Small intestine (tissue), 16 donors: ENCODE results near the gene HTR1E. TPM values are rescaled to one million over a fixed set of nuclear protein-coding genes. Genes with fewer than 3 reads are reported as not detected.
"Not testable (repeated sequence)": the region's sequence is repeated elsewhere in the genome, so short reads cannot be mapped to it uniquely, and the experiment has no call there.

ENCODE experiments used
- DNase-seq, 2 donors: peaks; one replicate each; pipeline versions ENCODE4 v3.0.0 to v3.0.0-alpha.2; 2013
- FAIRE-seq: peaks from 2 replicates; lab custom pipeline; 2012; peaks lifted over from hg19 to GRCh38; lab: Jason Lieb, UNC
- H3K27ac ChIP-seq, 3 donors: one replicate each; pipeline ENCODE4 v1.5.1; 2013; ENCODE audit warnings: low read length in 2 of 3, mild to moderate bottlenecking in 2 of 3, control low read depth in 1 of 3, inconsistent platforms in 1 of 3, low read depth in 1 of 3, moderate library complexity in 1 of 3
- H3K27me3 ChIP-seq, 3 donors: one replicate each; pipeline ENCODE4 v1.6.1; 2013; ENCODE audit warnings: low read length in 3 of 3, inconsistent platforms in 1 of 3; ENCODE audit not compliant: control insufficient read depth in 3 of 3, insufficient read depth in 3 of 3
- H3K36me3 ChIP-seq, 3 donors: one replicate each; pipeline ENCODE4 v1.6.1; 2013; ENCODE audit warnings: low read length in 3 of 3, inconsistent platforms in 1 of 3, low read depth in 1 of 3, mild to moderate bottlenecking in 1 of 3, moderate library complexity in 1 of 3; ENCODE audit not compliant: control insufficient read depth in 3 of 3, insufficient read depth in 2 of 3
- H3K4me1 ChIP-seq, 3 donors: one replicate each; pipeline ENCODE4 v1.6.1; 2013; ENCODE audit warnings: low read length in 2 of 3, inconsistent platforms in 1 of 3, low read depth in 1 of 3, mild to moderate bottlenecking in 1 of 3, moderate library complexity in 1 of 3; ENCODE audit not compliant: control insufficient read depth in 3 of 3, insufficient read depth in 2 of 3
- H3K4me3 ChIP-seq, 3 donors: one replicate each; pipeline ENCODE4 v1.5.1; 2013; ENCODE audit warnings: low read length in 3 of 3, control low read depth in 1 of 3, inconsistent platforms in 1 of 3, low read depth in 1 of 3, mild to moderate bottlenecking in 1 of 3, moderate library complexity in 1 of 3
- H3K9me3 ChIP-seq, 2 donors: one replicate each; pipeline ENCODE4 v1.6.1; 2013; ENCODE audit warnings: low read depth in 1 of 2, low read length in 1 of 2; ENCODE audit not compliant: control insufficient read depth in 2 of 2, insufficient read depth in 1 of 2
- WGBS, 3 donors: extraction: QIAGEN DNeasy Blood & Tissue Kit; methylation state at CpG; one replicate each; pipeline ENCODE4 v1.1.7; 2013; 5-methylcytosine and 5-hydroxymethylcytosine counted together
- long read RNA-seq, 10 donors: transcript quantifications; one replicate each; lab custom pipeline, GENCODE V29; 2026
- polyA plus RNA-seq, 4 donors: library from polyadenylated mRNA; stranded (reverse) in 3 of 4; unstranded in 1 of 4; fragments of 200-250 nt in 3 of 4; fragments of 120-200 nt in 1 of 4; gene quantifications; one replicate each; pipeline versions ENCODE4 v1.2.1 to v1.2.3, GENCODE V29; 2013
- donor health status: healthy with polysubstance abuse.
- donor health status: control.
- donor health status: control.
- donor health status: Bipolar disorder and iron deficiency.
- donor health status: healthy.

The HTR1E gene, protein sequence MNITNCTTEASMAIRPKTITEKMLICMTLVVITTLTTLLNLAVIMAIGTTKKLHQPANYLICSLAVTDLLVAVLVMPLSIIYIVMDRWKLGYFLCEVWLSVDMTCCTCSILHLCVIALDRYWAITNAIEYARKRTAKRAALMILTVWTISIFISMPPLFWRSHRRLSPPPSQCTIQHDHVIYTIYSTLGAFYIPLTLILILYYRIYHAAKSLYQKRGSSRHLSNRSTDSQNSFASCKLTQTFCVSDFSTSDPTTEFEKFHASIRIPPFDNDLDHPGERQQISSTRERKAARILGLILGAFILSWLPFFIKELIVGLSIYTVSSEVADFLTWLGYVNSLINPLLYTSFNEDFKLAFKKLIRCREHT
- not detected for polyA plus RNA-seq
- long read RNA-seq, donor 1 = 0 reads
- long read RNA-seq, donor 2 = 0 reads
- long read RNA-seq, donor 3 = 0 reads
- long read RNA-seq, donor 4 = 0 reads
- long read RNA-seq, donor 5 = 0 reads
- long read RNA-seq, donor 6 = 0 reads
- long read RNA-seq, donor 7 = 0 reads
- long read RNA-seq, donor 8 = 0 reads
- long read RNA-seq, donor 9 = 0 reads
- long read RNA-seq, donor 10 = 0 reads

DNA sequence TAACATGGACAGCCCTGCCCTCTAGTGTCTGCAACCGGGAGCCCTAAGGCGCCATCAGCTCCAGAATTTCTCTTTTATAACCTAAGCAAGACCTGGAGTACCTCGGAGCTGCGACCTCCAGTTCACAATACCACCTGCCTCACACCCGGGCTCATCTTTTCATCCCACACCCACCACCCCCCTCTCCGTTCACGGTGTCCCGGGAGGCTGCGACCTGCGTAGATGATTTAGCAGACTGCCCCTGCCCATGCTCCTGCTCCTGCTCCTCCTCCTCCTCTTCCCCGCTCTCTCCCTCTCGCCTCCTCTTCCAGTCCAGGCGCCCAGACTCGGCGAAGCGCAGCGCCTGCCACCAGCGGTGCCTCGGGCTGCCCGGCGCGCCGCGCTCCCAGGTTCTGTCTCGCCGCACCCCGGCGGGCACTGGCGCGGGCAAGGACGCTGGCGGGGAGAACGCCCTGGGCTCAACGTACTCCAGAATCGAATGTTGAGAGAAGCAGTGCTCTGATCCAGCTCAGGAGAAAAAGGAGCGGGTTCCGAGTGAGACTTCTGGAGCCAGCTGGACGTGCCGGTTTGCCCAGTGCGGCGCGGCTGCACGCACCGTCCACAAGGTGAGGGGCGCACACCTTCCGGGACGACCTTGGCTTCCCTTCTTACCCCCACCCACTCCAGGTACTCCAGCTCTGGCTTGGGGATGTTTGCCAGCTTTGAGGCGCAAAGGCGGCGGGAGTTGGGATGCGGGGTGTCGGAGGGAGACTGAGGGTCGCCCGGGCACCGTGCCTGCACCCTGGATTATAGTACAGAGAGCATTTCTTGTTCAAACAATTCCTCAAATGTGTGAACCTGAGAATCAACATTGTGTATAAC, at the start of gene HTR1E:
HTR1E (plus strand) TSS at position 310 of the 861 bp plus-strand sequence. CDS start 77,807 bp downstream, outside the sequence.
- H3K27ac ChIP-seq = no peak within 1 kb of the TSS
- H3K27me3 ChIP-seq = peaks cover 3 to 33% (median 11%) of the 10 kb centered on the region in 3 donors
- peak within 1 kb of the TSS in 1 of 3 donors; percentile 28 for H3K4me3 ChIP-seq
- WGBS, 3 donors = 4 to 8% (median 5%) methylated on average over 55 of the region's 55 CpGs
- DNase-seq (peak in 1 of 2 donors; percentile 57), FAIRE-seq (no peak)
- H3K9me3 ChIP-seq = no peaks in the 10 kb centered on the region
- no peaks in the 10 kb centered on the region for H3K36me3 ChIP-seq
- H3K4me1 ChIP-seq = no peaks in the 10 kb centered on the region

GRCh38 chr6:86888301-86888700, 49.0 kb upstream of the HTR1E start:
- DNase-seq (no peak), FAIRE-seq (no peak)
- Histone ChIP-seq H3K27me3 (no peaks in the 10 kb centered on the region), H3K4me3 (no peak overlapping the region), H3K36me3 (no peaks in the 10 kb centered on the region), H3K27ac (no peak overlapping the region), H3K9me3 (peaks cover 0 to 13% of the 10 kb centered on the region in 2 donors), H3K4me1 (no peaks in the 10 kb centered on the region)
- 50 to 52% (median 51%) methylated on average over 4 of the region's 4 CpGs for WGBS, 3 donors

DNA sequence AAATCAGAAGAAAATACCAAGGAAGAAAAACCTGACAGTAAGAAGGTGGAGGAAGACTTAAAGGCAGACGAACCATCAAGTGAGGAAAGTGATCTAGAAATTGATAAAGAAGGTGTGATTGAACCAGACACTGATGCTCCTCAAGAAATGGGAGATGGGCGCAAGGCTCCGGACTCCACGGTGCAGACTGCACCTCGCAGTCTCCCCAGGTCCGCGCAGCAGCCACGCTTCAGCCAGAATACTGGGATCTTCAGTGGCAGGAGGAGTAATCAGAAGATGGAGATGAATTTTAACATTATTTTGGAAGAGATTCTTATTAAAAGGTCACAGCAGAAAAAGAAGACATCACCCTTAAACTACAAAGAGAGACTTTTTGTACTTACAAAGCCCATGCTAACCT, 40.1 kb upstream of the HTR1E start:
- not testable (repeated sequence) for H3K9me3 ChIP-seq

DNA sequence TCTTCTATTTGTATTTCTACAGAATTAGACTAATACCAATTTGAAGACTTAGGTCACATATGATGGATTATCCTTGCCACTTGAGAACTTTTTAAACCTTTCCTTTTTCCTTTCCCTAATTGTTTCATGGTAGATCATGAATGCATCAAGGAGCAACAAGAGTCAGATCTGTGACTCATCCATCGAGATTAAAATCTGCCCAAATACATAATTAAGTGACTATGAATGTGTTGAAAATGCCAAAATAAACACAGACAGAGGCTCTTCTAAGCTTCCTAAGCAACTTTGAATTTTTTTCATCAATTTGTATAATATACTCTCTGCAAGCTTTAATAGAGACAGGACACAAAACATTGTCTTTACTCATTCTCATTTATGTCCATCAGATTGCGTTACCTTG, 23.5 kb upstream of the HTR1E start:
- H3K4me1 ChIP-seq = no peaks in the 10 kb centered on the region
- WGBS, 3 donors = 66 to 79% (median 70%) methylated on average over 2 of the region's 2 CpGs
- no peaks in the 10 kb centered on the region for H3K36me3 ChIP-seq
- H3K9me3 ChIP-seq = no peaks in the 10 kb centered on the region
- H3K27me3 ChIP-seq = no peaks in the 10 kb centered on the region
- no peak overlapping the region for H3K4me3 ChIP-seq
- no peak overlapping the region for H3K27ac ChIP-seq
- FAIRE-seq = no peak
- no peak for DNase-seq

More for the DNA sequence above, 40.1 kb upstream of the HTR1E start:
- 90 to 95% (median 94%) methylated on average over 8 of the region's 8 CpGs for WGBS, 3 donors
- not testable (repeated sequence) for FAIRE-seq, H3K27ac ChIP-seq, DNase-seq, H3K4me3 ChIP-seq, H3K4me1 ChIP-seq, H3K27me3 ChIP-seq, H3K36me3 ChIP-seq

DNA sequence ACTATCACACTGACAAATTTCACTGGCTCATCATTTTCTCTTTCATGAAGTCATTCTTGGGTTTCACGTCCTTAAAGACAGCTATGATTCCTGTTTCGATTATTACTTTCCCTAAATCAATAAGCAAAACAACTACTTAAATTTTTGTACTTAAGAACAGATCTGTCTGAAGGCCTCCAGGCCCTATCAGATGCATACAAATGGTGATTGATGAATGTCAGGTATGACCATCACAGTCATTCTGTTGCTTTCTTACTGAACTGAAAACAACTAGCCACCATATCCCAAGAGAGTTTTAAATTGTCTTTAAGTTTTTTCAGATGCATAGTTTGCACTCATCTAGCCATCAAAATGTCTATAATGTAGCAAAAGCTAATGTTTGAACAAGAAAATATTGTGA, 20.9 kb upstream of the HTR1E start:
- FAIRE-seq (no peak), DNase-seq (no peak)
- no peak overlapping the region for H3K4me3 ChIP-seq
- H3K9me3 ChIP-seq = no peaks in the 10 kb centered on the region
- no peak overlapping the region for H3K27ac ChIP-seq
- H3K36me3 ChIP-seq = no peaks in the 10 kb centered on the region
- no peaks in the 10 kb centered on the region for H3K27me3 ChIP-seq
- no peaks in the 10 kb centered on the region for H3K4me1 ChIP-seq
- 75 to 82% (median 80%) methylated on average over 2 of the region's 2 CpGs for WGBS, 3 donors

DNA sequence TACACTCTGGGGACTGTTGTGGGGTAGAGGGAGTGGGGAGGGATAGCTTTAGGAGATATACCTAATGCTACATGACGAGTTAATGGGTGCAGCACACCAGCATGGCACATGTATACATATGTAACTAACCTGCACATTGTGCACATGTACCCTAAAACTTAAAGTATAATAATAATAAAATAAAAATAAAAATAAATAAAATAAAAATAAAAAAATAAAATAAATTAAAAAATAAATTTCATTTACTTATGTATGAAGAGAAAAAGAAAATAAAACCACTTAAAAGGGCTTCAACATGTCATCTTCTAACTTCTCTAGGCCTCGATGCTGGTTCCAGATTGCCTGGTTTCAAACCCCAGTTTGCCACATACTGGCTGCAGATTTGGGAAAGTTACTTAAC, 10.2 kb upstream of the HTR1E start:
- WGBS, 3 donors = 78 to 91% (median 91%) methylated on average over 2 of the region's 2 CpGs
- not testable (repeated sequence) for FAIRE-seq, H3K27ac ChIP-seq

GRCh38 chr6:86927859-86928258, 9.5 kb upstream of the HTR1E start:
- H3K4me1 ChIP-seq, DNase-seq, H3K27ac ChIP-seq, FAIRE-seq, H3K9me3 ChIP-seq, H3K4me3 ChIP-seq, H3K36me3 ChIP-seq, H3K27me3 ChIP-seq: not testable (repeated sequence)
- 95 to 96% (median 96%) methylated on average over 11 of the region's 11 CpGs for WGBS, 3 donors

More for the DNA sequence above, 10.2 kb upstream of the HTR1E start:
- not testable (repeated sequence) for H3K4me1 ChIP-seq, H3K27me3 ChIP-seq, H3K36me3 ChIP-seq, H3K9me3 ChIP-seq, DNase-seq, H3K4me3 ChIP-seq

DNA sequence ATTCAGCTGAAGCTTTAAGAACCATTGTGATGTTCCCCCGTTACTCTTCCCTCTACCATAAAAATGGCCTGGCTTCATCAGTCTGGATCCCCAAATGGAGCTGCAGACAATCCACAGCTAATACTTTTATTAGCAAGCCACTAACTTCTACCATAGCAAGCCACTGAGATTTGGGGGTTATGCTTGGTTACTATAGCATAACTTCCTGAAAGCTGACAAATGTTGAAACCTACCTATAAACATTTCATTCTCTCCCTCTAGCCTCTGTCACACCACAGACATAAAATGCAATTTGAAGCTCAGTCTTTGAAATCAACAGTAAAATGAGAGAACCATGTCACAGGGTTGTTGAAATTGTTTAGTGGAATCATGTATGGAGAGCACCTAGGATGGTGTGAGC, 3.0 kb upstream of the HTR1E start:
- Histone ChIP-seq H3K9me3 (no peaks in the 10 kb centered on the region), H3K4me3 (no peak overlapping the region), H3K4me1 (no peaks in the 10 kb centered on the region), H3K36me3 (no peaks in the 10 kb centered on the region), H3K27ac (no peak overlapping the region), H3K27me3 (peaks cover 3 to 33% (median 11%) of the 10 kb centered on the region in 3 donors)
- FAIRE-seq (no peak), DNase-seq (no peak)
- WGBS, 3 donors = 66 to 86% (median 69%) methylated on average over 1 of the region's 1 CpG
